SU-DHL-6 (cell line): ENCODE data around the gene DMRT1.

Source experiments
- EZH2phosphoT487 ChIP-seq: fragments of 200-600 bp; sonication (generic), shearing (Covaris generic); conservative IDR thresholded peaks from 2 replicates; pipeline ENCODE4 v1.6.1; 2018; ENCODE audit warnings: mild to moderate bottlenecking, antibody characterized with exemption, low read length, moderate library complexity, mixed read lengths
- TF ChIP-seq, protein P1 (sequence below): fragments of 200-600 bp; sonication (generic); IDR thresholded peaks from one replicate; pipeline ENCODE4 v1.5.1; 2017; ENCODE audit warnings: antibody characterized with exemption, mild to moderate bottlenecking, low read length, moderate library complexity; ENCODE audit not compliant: insufficient read depth, poor library complexity, severe bottlenecking

DNA sequence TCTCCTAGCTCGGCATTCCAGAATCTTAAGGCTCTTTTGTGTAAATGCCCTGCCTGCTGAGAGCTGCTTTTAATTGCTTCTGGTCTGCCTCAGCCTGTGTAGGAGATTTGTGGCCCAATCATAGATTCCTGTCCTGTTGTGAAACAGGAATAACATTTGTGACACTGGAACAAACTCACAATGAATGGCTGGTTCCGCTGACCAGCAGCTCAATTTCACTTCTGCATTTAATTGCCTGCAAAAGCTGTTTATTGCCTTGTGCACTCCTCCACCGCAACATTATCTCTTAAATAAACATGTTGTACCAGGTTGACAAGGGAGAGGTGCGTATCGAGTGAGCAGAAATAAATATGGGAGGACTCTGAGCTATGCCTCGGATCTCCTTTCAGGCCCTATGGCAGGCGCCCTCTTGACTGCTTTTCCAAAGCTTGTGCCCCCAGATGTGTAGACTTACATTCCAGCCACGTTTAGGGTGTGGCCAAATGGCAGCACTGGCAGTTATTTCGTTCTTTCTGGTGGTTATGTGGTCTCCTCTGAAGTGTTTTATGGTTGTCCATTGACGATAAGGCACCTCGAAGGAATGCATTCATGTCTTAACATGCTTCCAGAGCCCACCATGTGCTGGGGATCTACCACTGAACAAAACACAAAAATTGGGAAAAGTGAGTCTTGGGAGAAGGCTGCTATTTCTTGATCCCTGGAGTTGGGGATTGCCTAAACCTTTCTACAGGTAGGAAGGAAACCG, 58.1 kb downstream of the DMRT1 start:
- TF ChIP-seq, protein P1, sequence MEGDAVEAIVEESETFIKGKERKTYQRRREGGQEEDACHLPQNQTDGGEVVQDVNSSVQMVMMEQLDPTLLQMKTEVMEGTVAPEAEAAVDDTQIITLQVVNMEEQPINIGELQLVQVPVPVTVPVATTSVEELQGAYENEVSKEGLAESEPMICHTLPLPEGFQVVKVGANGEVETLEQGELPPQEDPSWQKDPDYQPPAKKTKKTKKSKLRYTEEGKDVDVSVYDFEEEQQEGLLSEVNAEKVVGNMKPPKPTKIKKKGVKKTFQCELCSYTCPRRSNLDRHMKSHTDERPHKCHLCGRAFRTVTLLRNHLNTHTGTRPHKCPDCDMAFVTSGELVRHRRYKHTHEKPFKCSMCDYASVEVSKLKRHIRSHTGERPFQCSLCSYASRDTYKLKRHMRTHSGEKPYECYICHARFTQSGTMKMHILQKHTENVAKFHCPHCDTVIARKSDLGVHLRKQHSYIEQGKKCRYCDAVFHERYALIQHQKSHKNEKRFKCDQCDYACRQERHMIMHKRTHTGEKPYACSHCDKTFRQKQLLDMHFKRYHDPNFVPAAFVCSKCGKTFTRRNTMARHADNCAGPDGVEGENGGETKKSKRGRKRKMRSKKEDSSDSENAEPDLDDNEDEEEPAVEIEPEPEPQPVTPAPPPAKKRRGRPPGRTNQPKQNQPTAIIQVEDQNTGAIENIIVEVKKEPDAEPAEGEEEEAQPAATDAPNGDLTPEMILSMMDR: no peak
- no peak for TF ChIP-seq EZH2phosphoT487
